OCI-LY7 (cell line): ENCODE results near the gene KNDC1. TPM values are rescaled to one million over a fixed set of nuclear protein-coding genes. Genes with fewer than 3 reads are reported as not detected.

ENCODE experiments used
- BruUV-seq: library from RNA; stranded (reverse); fragments of 400-500 nt; replicated peaks from 2 replicates; lab custom pipeline; 2021; lab: Mats Ljungman, UMichigan
- CTCF ChIA-PET: fragments of 300-600 bp; sonication (Branson Sonifier 250); formaldehyde crosslinking; loops from one replicate; lab custom pipeline; 2022; ENCODE audit warnings: antibody characterized with exemption; ENCODE audit not compliant: unreplicated experiment; lab: Charles Lee
- POLR2A ChIA-PET: fragments of 300-600 bp; sonication (Branson Sonifier 250); formaldehyde crosslinking; loops from one replicate; lab custom pipeline; 2022; ENCODE audit warnings: antibody characterized with exemption; lab: Charles Lee
- DNase-seq: peaks from one replicate; pipeline ENCODE4 v3.0.0-alpha.2; 2015; ENCODE audit warnings: low spot score
- H2AFZ ChIP-seq: fragments of 200-600 bp; sonication (generic), shearing (Covaris generic); 2 replicates; pipeline ENCODE4 v1.6.1; 2014; ENCODE audit warnings: mild to moderate bottlenecking, antibody characterized with exemption, low read length, moderate library complexity
- H3K27ac ChIP-seq: fragments of 200-600 bp; sonication (generic); 2 replicates; pipeline ENCODE4 v1.5.1; 2014; ENCODE audit warnings: mixed run types, low read depth, mild to moderate bottlenecking, moderate library complexity, low read length, inconsistent platforms; ENCODE audit not compliant: poor library complexity, severe bottlenecking
- H3K36me3 ChIP-seq: fragments of 200-600 bp; sonication (generic); 2 replicates; pipeline ENCODE4 v1.6.1; 2014; ENCODE audit warnings: mild to moderate bottlenecking, antibody characterized with exemption, low read length, moderate library complexity, mixed read lengths; ENCODE audit not compliant: insufficient read depth
- H3K4me1 ChIP-seq: fragments of 200-600 bp; sonication (generic); 2 replicates; pipeline ENCODE4 v1.5.1; 2014; ENCODE audit warnings: mild to moderate bottlenecking, low read length; ENCODE audit not compliant: insufficient read depth, poor library complexity, severe bottlenecking
- H3K4me2 ChIP-seq: fragments of 200-600 bp; sonication (generic); 2 replicates; pipeline ENCODE4 v1.6.1; 2014; ENCODE audit warnings: mild to moderate bottlenecking, low read length
- H3K4me3 ChIP-seq: fragments of 200-600 bp; sonication (generic); 2 replicates; pipeline ENCODE4 v1.5.1; 2014; ENCODE audit warnings: mild to moderate bottlenecking, low read depth, low read length; ENCODE audit not compliant: poor library complexity, severe bottlenecking
- H3K79me2 ChIP-seq: fragments of 200-600 bp; sonication (generic); 2 replicates; pipeline ENCODE4 v1.6.1; 2016; ENCODE audit warnings: low read depth, mild to moderate bottlenecking, low read length, moderate library complexity, mixed read lengths; ENCODE audit not compliant: insufficient read depth
- H3K9me2 ChIP-seq: fragments of 200-600 bp; sonication (generic); 2 replicates; pipeline ENCODE4 v1.6.1; 2016; ENCODE audit warnings: mild to moderate bottlenecking, low read length, mixed read lengths; ENCODE audit not compliant: insufficient read depth
- H3K9me3 ChIP-seq: fragments of 200-600 bp; sonication (generic); 2 replicates; pipeline ENCODE4 v1.6.1; 2014; ENCODE audit warnings: mild to moderate bottlenecking, mixed run types, low read length, mixed read lengths
- H4K20me1 ChIP-seq: fragments of 200-600 bp; sonication (generic); 2 replicates; pipeline ENCODE4 v1.6.1; 2014; ENCODE audit warnings: mild to moderate bottlenecking, antibody characterized with exemption, low read length, moderate library complexity, mixed read lengths; ENCODE audit not compliant: insufficient read depth
- EZH2phosphoT487 ChIP-seq: fragments of 200-600 bp; sonication (generic); IDR thresholded peaks from 2 replicates; pipeline ENCODE4 v1.6.1; 2018; ENCODE audit warnings: low read depth, borderline replicate concordance, mild to moderate bottlenecking, mixed run types, antibody characterized with exemption, low read length, moderate library complexity, mixed read lengths
- intact Hi-C: fragments of 100-400 bp; cut with micrococcal nuclease; formaldehyde crosslinking; loops from one replicate; pipeline ENCODE4 v1.10.0; 2022; ENCODE audit not compliant: unreplicated experiment
- total RNA-seq, 2 experiments: library from RNA; depleted of rRNA in 1 of 2; stranded (reverse); fragments of >200 nt in 1 of 2; shearing (Covaris generic) in 1 of 2; gene quantifications; 2 replicates each; pipeline ENCODE4 v1.2.3, GENCODE V29; 2014 to 2022
- TF ChIP-seq, protein P1 (sequence below): fragments of 200-600 bp; sonication (generic); conservative IDR thresholded peaks from 2 replicates; pipeline ENCODE4 v1.5.1; 2014; ENCODE audit warnings: mild to moderate bottlenecking, antibody characterized with exemption, low read length, moderate library complexity, mixed read lengths

KNDC1 gene
- total RNA-seq, 2 experiments from 2014 or later: not detected

- no peak for TF ChIP-seq EZH2phosphoT487
- TF ChIP-seq, protein P1, sequence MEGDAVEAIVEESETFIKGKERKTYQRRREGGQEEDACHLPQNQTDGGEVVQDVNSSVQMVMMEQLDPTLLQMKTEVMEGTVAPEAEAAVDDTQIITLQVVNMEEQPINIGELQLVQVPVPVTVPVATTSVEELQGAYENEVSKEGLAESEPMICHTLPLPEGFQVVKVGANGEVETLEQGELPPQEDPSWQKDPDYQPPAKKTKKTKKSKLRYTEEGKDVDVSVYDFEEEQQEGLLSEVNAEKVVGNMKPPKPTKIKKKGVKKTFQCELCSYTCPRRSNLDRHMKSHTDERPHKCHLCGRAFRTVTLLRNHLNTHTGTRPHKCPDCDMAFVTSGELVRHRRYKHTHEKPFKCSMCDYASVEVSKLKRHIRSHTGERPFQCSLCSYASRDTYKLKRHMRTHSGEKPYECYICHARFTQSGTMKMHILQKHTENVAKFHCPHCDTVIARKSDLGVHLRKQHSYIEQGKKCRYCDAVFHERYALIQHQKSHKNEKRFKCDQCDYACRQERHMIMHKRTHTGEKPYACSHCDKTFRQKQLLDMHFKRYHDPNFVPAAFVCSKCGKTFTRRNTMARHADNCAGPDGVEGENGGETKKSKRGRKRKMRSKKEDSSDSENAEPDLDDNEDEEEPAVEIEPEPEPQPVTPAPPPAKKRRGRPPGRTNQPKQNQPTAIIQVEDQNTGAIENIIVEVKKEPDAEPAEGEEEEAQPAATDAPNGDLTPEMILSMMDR: no peak
- Histone ChIP-seq H3K4me2 (no peak overlapping the region), H3K4me1 (peaks cover 27% of the 10 kb centered on the region), H4K20me1 (no peaks in the 10 kb centered on the region), H3K9me2 (no peaks in the 10 kb centered on the region), H3K79me2 (no peaks in the 10 kb centered on the region), H3K9me3 (no peaks in the 10 kb centered on the region), H3K4me3 (no peak overlapping the region), H3K27ac (no peak overlapping the region), H2AFZ (no peak overlapping the region), H3K36me3 (no peaks in the 10 kb centered on the region)
- CTCF ChIA-PET: no interaction called here
- no peak for DNase-seq
- no TSS peak for BruUV-seq
- intact Hi-C loops: no loop called here
- POLR2A ChIA-PET: no interaction called here
Measured at GRCh38 chr10:133130602-133131001, 29.4 kb upstream of the KNDC1 start.

DNA sequence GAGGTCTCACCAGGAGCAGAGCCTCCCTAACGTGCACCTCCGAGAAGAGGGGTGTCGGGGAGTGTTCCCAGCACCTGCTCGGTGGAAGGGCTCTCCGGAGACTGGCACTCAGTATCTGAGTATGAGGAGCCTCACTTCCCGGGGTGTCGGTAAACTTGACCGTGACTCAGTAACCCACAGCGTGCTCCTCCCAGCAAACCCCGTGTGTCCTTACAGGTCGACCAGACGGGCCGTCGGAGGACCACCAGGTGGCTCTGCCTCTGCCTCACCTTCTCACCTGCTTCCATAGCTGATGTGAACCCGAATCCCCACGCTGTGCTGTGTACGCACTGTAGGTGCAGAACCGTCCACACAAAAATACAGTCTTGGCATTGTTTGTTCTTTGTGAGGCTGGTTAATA is 29.0 kb upstream of the KNDC1 start:
- Histone ChIP-seq H3K9me3 (no peaks in the 10 kb centered on the region), H3K79me2 (no peaks in the 10 kb centered on the region), H4K20me1 (no peaks in the 10 kb centered on the region), H2AFZ (no peak overlapping the region), H3K4me3 (no peak overlapping the region), H3K4me2 (no peak overlapping the region), H3K36me3 (no peaks in the 10 kb centered on the region), H3K27ac (no peak overlapping the region), H3K9me2 (no peaks in the 10 kb centered on the region), H3K4me1 (peaks cover 27% of the 10 kb centered on the region)
- ChIA-PET POLR2A (no interaction called here), CTCF (no interaction called here)
- BruUV-seq: no TSS peak
- no peak for DNase-seq
- intact Hi-C loops: no loop called here
- TF ChIP-seq, protein P1: no peak
- TF ChIP-seq EZH2phosphoT487: no peak

- H3K4me2 ChIP-seq: peak overlapping the region; percentile 56
- H3K9me3 ChIP-seq: no peaks in the 10 kb centered on the region
- no peak overlapping the region for H2AFZ ChIP-seq
- DNase-seq: peak; percentile 41
- BruUV-seq: no TSS peak
- no peak overlapping the region for H3K4me3 ChIP-seq
- H3K27ac ChIP-seq: peak overlapping the region; percentile 8
- peaks cover 27% of the 10 kb centered on the region for H3K4me1 ChIP-seq
- POLR2A ChIA-PET: no interaction called here
- CTCF ChIA-PET: no interaction called here
- no peaks in the 10 kb centered on the region for H3K79me2 ChIP-seq
- no peak for TF ChIP-seq EZH2phosphoT487
- TF ChIP-seq, protein P1: no peak
- no peaks in the 10 kb centered on the region for H3K36me3 ChIP-seq
- intact Hi-C loops: no loop called here
- H3K9me2 ChIP-seq: no peaks in the 10 kb centered on the region
- H4K20me1 ChIP-seq: no peaks in the 10 kb centered on the region
Measured at GRCh38 chr10:133131734-133132472, 28.1 kb upstream of the KNDC1 start.
